Embryonic facial prominence (tissue), 1 donor: ENCODE data around the gene COL27A1.
A peak's percentile ranks its signal among the peaks of the same experiment; 100 is the strongest.

Source experiments
- DNase-seq: peaks from one replicate; pipeline ENCODE4 v3.0.0-alpha.2; 2016; ENCODE audit errors: extremely low spot score

COL27A1 gene

GRCh38 chr9:114168281-114169028 is 13.1 kb downstream of the COL27A1 start:
- no peak for DNase-seq

DNA sequence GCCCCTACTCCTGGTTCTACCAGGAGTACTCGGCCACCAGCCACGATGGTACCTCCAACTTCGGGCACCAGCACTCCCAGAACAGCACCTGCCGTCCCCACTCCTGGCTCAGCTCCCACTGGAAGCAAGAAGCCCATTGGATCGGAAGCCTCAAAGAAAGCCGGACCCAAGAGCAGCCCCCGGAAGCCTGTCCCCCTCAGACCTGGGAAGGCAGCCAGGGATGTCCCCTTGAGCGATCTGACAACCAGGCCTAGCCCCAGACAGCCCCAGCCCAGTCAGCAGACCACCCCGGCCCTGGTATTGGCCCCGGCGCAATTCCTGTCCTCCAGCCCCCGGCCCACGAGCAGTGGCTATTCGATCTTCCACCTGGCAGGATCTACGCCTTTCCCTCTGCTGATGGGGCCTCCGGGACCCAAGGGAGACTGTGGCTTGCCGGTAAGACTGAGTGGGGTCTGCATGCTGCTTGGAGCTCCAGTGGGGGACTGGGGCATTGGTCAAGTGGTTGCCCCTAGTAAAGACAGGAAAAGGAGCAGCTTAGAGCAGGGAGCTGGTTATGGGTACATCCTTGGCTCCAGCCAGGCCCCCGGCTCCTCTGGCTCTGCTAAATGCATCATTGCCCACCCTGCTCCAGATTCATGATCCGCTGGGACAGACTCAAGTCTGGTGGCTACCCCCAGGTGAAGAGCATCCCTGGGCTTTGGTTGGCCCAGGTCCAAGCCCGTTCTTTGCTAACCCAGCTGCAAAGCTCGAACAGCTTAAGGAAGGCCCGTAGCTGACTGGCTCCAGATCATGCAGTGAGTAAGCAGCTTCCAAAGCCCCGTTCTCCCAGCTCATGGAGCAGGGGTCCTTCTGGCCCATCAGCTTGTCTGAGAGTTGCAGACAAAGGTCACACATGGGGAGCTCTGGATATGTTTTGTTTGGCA is 14.0 kb downstream of the COL27A1 start:
- DNase-seq = no peak

DNA sequence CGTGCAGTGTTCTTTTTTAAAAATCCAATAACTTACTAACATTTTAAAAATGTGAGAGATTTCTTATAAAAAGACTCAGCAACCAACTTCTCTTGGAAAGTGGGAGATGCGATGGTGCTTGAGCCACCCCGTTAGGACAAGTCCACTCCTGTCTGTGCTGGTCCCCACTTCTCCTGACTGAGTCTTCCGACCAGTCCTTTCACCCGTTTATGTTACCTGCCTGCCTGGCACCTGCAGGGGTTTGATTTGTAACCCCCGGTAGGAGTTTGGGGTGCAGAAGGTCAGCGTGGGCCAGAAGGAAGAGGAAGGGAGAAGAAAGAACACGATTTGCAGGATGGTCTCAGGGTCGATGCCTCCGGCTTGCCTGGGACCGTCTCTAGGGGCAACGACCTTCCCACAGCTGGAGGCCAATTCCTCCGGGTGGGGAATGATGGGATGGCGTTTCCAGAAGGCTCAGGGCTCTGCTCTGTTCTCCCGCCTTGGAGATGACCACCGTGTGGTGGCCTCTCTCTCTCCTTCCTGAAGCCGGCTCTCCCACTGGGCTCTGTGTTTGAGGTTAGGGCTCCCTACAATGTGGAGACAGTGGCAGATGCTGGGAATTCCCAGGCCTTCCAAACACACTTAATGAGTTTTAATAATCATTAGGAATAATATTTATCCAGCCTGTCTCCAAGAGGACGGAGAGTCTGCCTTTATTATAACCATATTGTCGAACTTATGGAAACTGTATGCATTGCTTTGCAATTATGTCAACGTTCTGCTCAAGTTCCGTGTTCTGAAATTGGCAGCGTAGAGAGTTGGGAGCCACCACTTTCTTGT is 14.8 kb downstream of the COL27A1 start:
- DNase-seq = peak; percentile 78

- no peak for DNase-seq
Observed at GRCh38 chr9:114170771-114171461, 15.6 kb downstream of the COL27A1 start.

GRCh38 chr9:114171500-114171899 is 16.2 kb downstream of the COL27A1 start:
- no peak for DNase-seq

GRCh38 chr9:114172981-114173833 is 17.9 kb downstream of the COL27A1 start:
- DNase-seq = no peak

- DNase-seq = no peak
Observed at GRCh38 chr9:114174557-114174875, 19.2 kb downstream of the COL27A1 start.

GRCh38 chr9:114174876-114175771 is 19.8 kb downstream of the COL27A1 start:
- DNase-seq = no peak

GRCh38 chr9:114176624-114177291 is 21.4 kb downstream of the COL27A1 start:
- DNase-seq = no peak

- no peak for DNase-seq
Observed at GRCh38 chr9:114177423-114178064, 22.2 kb downstream of the COL27A1 start.

- no peak for DNase-seq
Observed at GRCh38 chr9:114178076-114178475, 22.7 kb downstream of the COL27A1 start.

DNA sequence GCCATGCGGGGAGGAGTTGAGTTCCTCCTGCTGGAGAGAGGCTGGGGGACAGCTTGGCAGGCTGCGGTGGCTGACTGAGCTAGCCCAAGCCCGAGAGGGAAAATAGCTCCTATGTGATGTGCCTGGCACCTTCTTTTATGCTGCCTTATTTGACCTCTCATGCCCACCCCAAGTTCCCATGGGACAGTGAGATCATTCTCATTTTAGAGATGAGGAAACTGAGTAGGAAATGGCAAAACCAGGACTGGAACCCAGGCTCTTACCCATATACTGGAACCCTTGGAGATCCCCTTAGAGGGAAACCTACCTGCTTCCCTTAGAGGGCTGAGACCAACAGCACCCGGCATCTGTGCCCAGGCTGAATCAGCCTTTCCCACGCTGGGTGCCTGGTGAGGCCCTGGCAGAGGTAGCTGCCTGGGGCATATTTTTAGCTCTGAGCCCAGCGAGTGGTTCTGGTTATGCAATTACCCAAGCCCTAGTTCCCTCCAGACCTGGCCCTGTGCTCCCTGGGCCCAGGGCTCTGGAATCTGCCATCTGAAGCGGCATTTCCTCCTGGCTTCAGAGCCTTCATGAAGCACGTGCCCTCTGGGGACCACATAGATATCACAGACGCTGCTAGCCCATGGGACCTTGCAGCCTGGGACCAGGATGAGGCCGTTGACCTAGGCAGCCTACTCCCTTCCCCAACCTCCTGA is 23.6 kb downstream of the COL27A1 start:
- no peak for DNase-seq

GRCh38 chr9:114179516-114179915 is 24.2 kb downstream of the COL27A1 start:
- DNase-seq = no peak

GRCh38 chr9:114180696-114181606 is 25.6 kb downstream of the COL27A1 start:
- no peak for DNase-seq

GRCh38 chr9:114181607-114182409 is 26.5 kb downstream of the COL27A1 start:
- no peak for DNase-seq

- no peak for DNase-seq
Observed at GRCh38 chr9:114183006-114183405, 27.7 kb downstream of the COL27A1 start.
